ENCODE data around the gene ADAMTS20.
A peak's percentile ranks its signal among the peaks of the same experiment; 100 is the strongest.

Gene ADAMTS20

GRCh38 chr12:43312991-43313505, 239.0 kb downstream of the ADAMTS20 start:
- Histone ChIP-seq H3K4me1 (ENCODE audit: low read length) (no peaks in the 10 kb centered on the region), H3K36me3 (replicated peaks; ENCODE audit: low read depth, low read length) (no peaks in the 10 kb centered on the region), H3K4me3 (ENCODE audit: low read length) (no peak overlapping the region), H3K27me3 (ENCODE audit: low read depth, low read length) (no peaks in the 10 kb centered on the region), H3K9ac (ENCODE audit: low read length) (no peak overlapping the region), H3K9me3 (ENCODE audit: insufficient read depth, low read length) (no peaks in the 10 kb centered on the region), H3K27ac (ENCODE audit: low read length) (no peak overlapping the region), H4K20me1 (ENCODE audit: insufficient read depth, low read length) (no peaks in the 10 kb centered on the region), H3K79me2 (ENCODE audit: low read length) (no peaks in the 10 kb centered on the region), H3K4me2 (ENCODE audit: low read length) (no peak overlapping the region), H2AFZ (ENCODE audit: low read depth, low read length) (no peak overlapping the region)
- no peak for TF ChIP-seq EZH2phosphoT487 (IDR thresholded peaks at IDR 0.05; ENCODE audit: low read depth)
- no peak for TF ChIP-seq CTCF (IDR thresholded peaks at IDR 0.05; ENCODE audit: low read depth, low read length)

GRCh38 chr12:43310596-43310995, 241.4 kb downstream of the ADAMTS20 start:
- Histone ChIP-seq H3K4me2 (ENCODE audit: low read length) (no peak overlapping the region), H3K27me3 (ENCODE audit: low read depth, low read length) (no peaks in the 10 kb centered on the region), H3K4me1 (ENCODE audit: low read length) (no peaks in the 10 kb centered on the region), H3K36me3 (replicated peaks; ENCODE audit: low read depth, low read length) (no peaks in the 10 kb centered on the region), H3K9me3 (ENCODE audit: insufficient read depth, low read length) (no peaks in the 10 kb centered on the region), H4K20me1 (ENCODE audit: insufficient read depth, low read length) (no peaks in the 10 kb centered on the region), H3K79me2 (ENCODE audit: low read length) (no peaks in the 10 kb centered on the region), H2AFZ (ENCODE audit: low read depth, low read length) (peak overlapping the region; percentile 11; the same call in 1 of the 2 replicates), H3K9ac (ENCODE audit: low read length) (no peak overlapping the region), H3K4me3 (ENCODE audit: low read length) (no peak overlapping the region), H3K27ac (ENCODE audit: low read length) (no peak overlapping the region)
- TF ChIP-seq CTCF (IDR thresholded peaks at IDR 0.05; ENCODE audit: low read depth, low read length) (no peak), EZH2phosphoT487 (IDR thresholded peaks at IDR 0.05; ENCODE audit: low read depth) (no peak)

- Histone ChIP-seq H3K4me1 (ENCODE audit: low read length) (no peaks in the 10 kb centered on the region), H2AFZ (ENCODE audit: low read depth, low read length) (peak overlapping the region; percentile 11; the same call in 1 of the 2 replicates), H3K27ac (ENCODE audit: low read length) (no peak overlapping the region), H3K9ac (ENCODE audit: low read length) (no peak overlapping the region), H3K36me3 (replicated peaks; ENCODE audit: low read depth, low read length) (no peaks in the 10 kb centered on the region), H4K20me1 (ENCODE audit: insufficient read depth, low read length) (no peaks in the 10 kb centered on the region), H3K9me3 (ENCODE audit: insufficient read depth, low read length) (no peaks in the 10 kb centered on the region), H3K27me3 (ENCODE audit: low read depth, low read length) (no peaks in the 10 kb centered on the region), H3K79me2 (ENCODE audit: low read length) (no peaks in the 10 kb centered on the region), H3K4me2 (ENCODE audit: low read length) (no peak overlapping the region), H3K4me3 (ENCODE audit: low read length) (no peak overlapping the region)
- no peak for TF ChIP-seq EZH2phosphoT487 (IDR thresholded peaks at IDR 0.05; ENCODE audit: low read depth)
- no peak for TF ChIP-seq CTCF (IDR thresholded peaks at IDR 0.05; ENCODE audit: low read depth, low read length)
Observed at GRCh38 chr12:43309959-43310358, 242.0 kb downstream of the ADAMTS20 start.

GRCh38 chr12:43308776-43309175, 243.2 kb downstream of the ADAMTS20 start:
- Histone ChIP-seq H3K4me3 (ENCODE audit: low read length) (no peak overlapping the region), H3K79me2 (ENCODE audit: low read length) (no peaks in the 10 kb centered on the region), H4K20me1 (ENCODE audit: insufficient read depth, low read length) (no peaks in the 10 kb centered on the region), H3K4me2 (ENCODE audit: low read length) (no peak overlapping the region), H3K9ac (ENCODE audit: low read length) (no peak overlapping the region), H3K27me3 (ENCODE audit: low read depth, low read length) (no peaks in the 10 kb centered on the region), H3K36me3 (replicated peaks; ENCODE audit: low read depth, low read length) (no peaks in the 10 kb centered on the region), H3K4me1 (ENCODE audit: low read length) (no peaks in the 10 kb centered on the region), H3K27ac (ENCODE audit: low read length) (no peak overlapping the region), H3K9me3 (ENCODE audit: insufficient read depth, low read length) (no peaks in the 10 kb centered on the region), H2AFZ (ENCODE audit: low read depth, low read length) (no peak overlapping the region)
- TF ChIP-seq CTCF (IDR thresholded peaks at IDR 0.05; ENCODE audit: low read depth, low read length) (no peak), EZH2phosphoT487 (IDR thresholded peaks at IDR 0.05; ENCODE audit: low read depth) (no peak)

All from OCI-LY3 (cell line).